ENCODE results near the gene OFD1. TPM values are rescaled to one million over a fixed set of nuclear protein-coding genes. Genes with fewer than 3 reads are reported as not detected.

OFD1 gene
- total RNA-seq, result 13.2 and 14.5 TPM in 2 replicates

GRCh38 chrX:13734278-13735172 lies at the start of gene OFD1, which contains the start of gene TRAPPC2:
Gene OFD1, plus strand, starts transcription at chrX:13734748. Its CDS starts 324 bp downstream, at chrX:13735072.
Gene TRAPPC2, minus strand, starts transcription at chrX:13734620. Its CDS starts 14,657 bp downstream, at chrX:13719963.

GRCh38 chrX:13688958-13689740 lies 45.4 kb upstream of the OFD1 start, which contains the start of gene RAB9A:
Gene RAB9A, plus strand, starts transcription at chrX:13689128. Its CDS starts 19,619 bp downstream, at chrX:13708747.

GRCh38 chrX:13816643-13817627 lies 82.4 kb downstream of the OFD1 start, which contains the start of gene GPM6B:
Gene GPM6B, minus strand, starts transcription at chrX:13817093. Its CDS starts 189 bp downstream, at chrX:13816904.

Other genes starting within 250 kb of the OFD1 start
- under 0.01 TPM in 1 of 2 replicates, not detected in the other for gene EGFL6, start 165.1 kb upstream of the OFD1 start, total RNA-seq
- 2.6 and 3.3 TPM in 2 replicates for gene TCEANC, start 81.6 kb upstream of the OFD1 start, total RNA-seq
- gene RAB9A, start 45.6 kb upstream of the OFD1 start, total RNA-seq, result 37.5 and 38.4 TPM in 2 replicates
- 14.6 and 20.8 TPM in 2 replicates for gene TRAPPC2, start 128 bp upstream of the OFD1 start, total RNA-seq
- gene GPM6B, start 82.3 kb downstream of the OFD1 start, total RNA-seq, result 5.3 and 14.3 TPM in 2 replicates